ENCODE data around the gene TMBIM6. TPM values are rescaled to one million over a fixed set of nuclear protein-coding genes. Genes with fewer than 3 reads are reported as not detected.

TMBIM6 gene
- polyA plus RNA-seq, 2 of the 4 experiments (the other 2 are of a cell fraction), result 331 to 1,255 TPM

GRCh38 chr12:49702009-49702408 lies 39.3 kb upstream of the TMBIM6 start (continued):
- no peak for TF ChIP-seq PHF8 (IDR thresholded peaks at IDR 0.05; ENCODE audit: borderline replicate concordance, low read depth)

DNA sequence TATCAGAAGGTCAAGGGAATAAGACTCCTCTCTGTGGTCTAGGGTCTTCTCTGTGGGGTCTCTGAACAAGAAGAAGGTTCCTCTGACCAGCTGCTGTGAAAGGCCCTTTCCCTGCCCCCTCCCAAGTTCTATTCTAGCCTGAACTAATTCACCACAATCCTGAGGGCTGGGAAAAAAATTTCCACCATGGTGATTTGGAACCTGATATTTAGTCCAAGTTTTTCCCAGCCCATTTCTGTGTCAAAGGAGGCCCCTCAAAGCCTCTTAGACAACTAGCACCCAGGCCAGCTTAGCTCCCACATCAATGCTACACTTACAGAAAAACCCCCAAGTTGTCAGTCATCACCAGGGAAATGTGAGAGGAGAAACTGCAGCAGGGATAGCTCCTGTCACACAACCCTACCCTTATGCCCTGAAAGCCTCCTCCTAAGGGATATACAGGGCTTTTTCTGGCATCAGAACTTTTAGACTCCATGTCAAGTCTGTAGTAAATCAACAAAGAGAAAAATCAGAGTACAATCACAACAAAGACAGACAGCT lies 38.6 kb upstream of the TMBIM6 start:
- ATAC-seq (no peak), FAIRE-seq (no peak), DNase-seq (ENCODE audit: low read depth in 1 of 2, low spot score in 1 of 2) (no peak)
- POLR2A ChIA-PET, result no interaction called here
- H3K4me3 ChIP-seq, result no peak overlapping the region
- TF ChIP-seq POLR2AphosphoS2 (conservative IDR thresholded peaks at IDR 0.05; ENCODE audit: low read length) (no peak), KDM5A (IDR thresholded peaks at IDR 0.05) (no peak), HOXA7 (CRISPR knock-in tag; IDR thresholded peaks at IDR 0.05) (no peak), JUN (IDR thresholded peaks at IDR 0.05) (no peak), ZC3H11A (IDR thresholded peaks at IDR 0.05) (no peak), HOXB5 (CRISPR knock-in tag; IDR thresholded peaks at IDR 0.05) (no peak), BCL3 (IDR thresholded peaks at IDR 0.05) (no peak), EHF (CRISPR knock-in tag; IDR thresholded peaks at IDR 0.05) (no peak), JUNB (IDR thresholded peaks at IDR 0.05) (no peak), EP300 (IDR thresholded peaks at IDR 0.05) (no peak)
- CTCF ChIA-PET, result interaction anchor here (1.2 to 18.6 kb wide), 8 partner anchors 10 to 344 kb away, joined by 3 to 260 read pairs (median 6); partner anchors contain the start of gene TMBIM6
- H3K27ac ChIP-seq, result no peak overlapping the region
- H3K9me3 ChIP-seq, result peaks cover under 1% of the 10 kb centered on the region; the same call in 1 of the 3 replicates
- 0 out of 3 replicates have a peak, but pooled peaks cover 6% of the 10 kb centered on the region for H3K4me1 ChIP-seq
- no peak overlapping the region for H3K4me2 ChIP-seq

- ATAC-seq (no peak), DNase-seq (ENCODE audit: low read depth in 1 of 2, low spot score in 1 of 2) (no peak), FAIRE-seq (no peak)
- 80% methylated on average over 3 of the region's 3 CpGs for WGBS (ENCODE audit: missing lambda C conversion rate)
- Histone ChIP-seq H3K27ac (no peak overlapping the region), H3K4me3 (no peak overlapping the region), H3K4me2 (no peak overlapping the region), H3K4me1 (0 out of 3 replicates have a peak, but pooled peaks cover 5% of the 10 kb centered on the region), H3K9me3 (peaks cover 7% of the 10 kb centered on the region; the same call in 1 of the 3 replicates)
- TF ChIP-seq HDAC2 (IDR thresholded peaks at IDR 0.05), result no peak
- no peak for TF ChIP-seq RAD21 (conservative IDR thresholded peaks at IDR 0.05 in 1 of 2, IDR thresholded peaks at IDR 0.05 in 1 of 2)
- TF ChIP-seq FOSB (CRISPR knock-in tag; IDR thresholded peaks at IDR 0.05), result no peak
- no peak for TF ChIP-seq POLR2A (IDR thresholded peaks at IDR 0.05; ENCODE audit: low read length)
- no peak for TF ChIP-seq ATOH8 (CRISPR knock-in tag; IDR thresholded peaks at IDR 0.05; ENCODE audit: low read depth)
- POLR2A ChIA-PET, result interaction anchor here (0.9 kb wide), 1 partner anchor 125 kb away, joined by 3 read pairs; the partner anchor contains the start of gene NCKAP5L
- CTCF ChIA-PET, result interaction anchor here (0.7 to 18.6 kb wide), 13 partner anchors 8 to 345 kb away, joined by 3 to 260 read pairs (median 3); partner anchors contain the start of genes PRPF40B and TMBIM6
These were observed 37.7 kb upstream of the TMBIM6 start for GRCh38 chr12:49703647-49704137.

DNA sequence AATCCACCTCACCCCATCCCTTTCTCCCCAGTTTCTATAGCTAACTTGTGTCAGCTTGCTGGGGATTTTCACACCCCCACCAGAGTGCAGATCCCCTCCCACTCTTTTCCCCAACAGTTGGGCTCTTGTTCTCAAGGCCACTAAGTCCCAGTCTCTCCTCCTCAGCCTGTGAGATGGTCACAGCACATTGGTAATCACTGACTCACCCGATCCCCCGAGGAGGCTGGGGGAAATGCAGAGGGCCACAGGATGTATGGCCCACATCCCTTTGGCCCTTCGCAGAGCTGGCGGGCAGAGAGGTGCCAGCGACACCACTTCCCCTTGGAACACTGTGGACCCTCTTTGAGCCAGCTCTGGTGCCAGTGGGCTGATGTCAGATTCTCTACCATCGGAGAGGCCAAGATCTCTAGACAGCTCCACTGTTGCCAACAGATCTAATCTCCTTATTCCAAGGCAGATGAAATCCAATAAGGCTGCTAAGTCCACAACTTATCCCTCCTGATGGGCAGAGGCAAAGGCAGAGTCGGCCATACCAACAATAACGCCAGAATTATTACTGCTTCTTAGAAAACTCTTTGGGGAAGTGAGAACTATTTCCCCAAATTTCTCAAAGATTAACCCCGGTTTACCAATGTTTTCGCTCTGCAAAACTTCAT lies 35.8 kb upstream of the TMBIM6 start:
- H3K27ac ChIP-seq, result no peak overlapping the region
- H3K9me3 ChIP-seq, result peaks cover 7% of the 10 kb centered on the region; the same call in 1 of the 3 replicates
- FAIRE-seq, result no peak
- CTCF ChIA-PET, result interaction anchor here (0.6 to 18.6 kb wide), 6 partner anchors 9 to 97 kb away, joined by 3 to 260 read pairs (median 6); no protein-coding TSS in a partner anchor
- DNase-seq (ENCODE audit: low read depth in 1 of 2, low spot score in 1 of 2), result no peak
- H3K4me1 ChIP-seq, result 0 out of 3 replicates have a peak, but pooled peaks cover 3% of the 10 kb centered on the region
- no peak overlapping the region for H3K4me2 ChIP-seq
- no peak overlapping the region for H3K4me3 ChIP-seq
- ATAC-seq, result no peak
- 87% methylated on average over 10 of the region's 10 CpGs for whole genome bisulfite sequencing (ENCODE audit: missing lambda C conversion rate)
- POLR2A ChIA-PET, result interaction anchor here (0.9 kb wide), 1 partner anchor 35 kb away, joined by 4 read pairs; no protein-coding TSS in a partner anchor
- TF ChIP-seq, protein P1, sequence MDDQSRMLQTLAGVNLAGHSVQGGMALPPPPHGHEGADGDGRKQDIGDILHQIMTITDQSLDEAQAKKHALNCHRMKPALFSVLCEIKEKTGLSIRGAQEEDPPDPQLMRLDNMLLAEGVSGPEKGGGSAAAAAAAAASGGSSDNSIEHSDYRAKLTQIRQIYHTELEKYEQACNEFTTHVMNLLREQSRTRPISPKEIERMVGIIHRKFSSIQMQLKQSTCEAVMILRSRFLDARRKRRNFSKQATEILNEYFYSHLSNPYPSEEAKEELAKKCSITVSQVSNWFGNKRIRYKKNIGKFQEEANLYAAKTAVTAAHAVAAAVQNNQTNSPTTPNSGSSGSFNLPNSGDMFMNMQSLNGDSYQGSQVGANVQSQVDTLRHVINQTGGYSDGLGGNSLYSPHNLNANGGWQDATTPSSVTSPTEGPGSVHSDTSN (IDR thresholded peaks at IDR 0.05), result no peak
- TF ChIP-seq CHD4 (IDR thresholded peaks at IDR 0.05; ENCODE audit: borderline replicate concordance) (no peak), RAD21 (conservative IDR thresholded peaks at IDR 0.05 in 1 of 2, IDR thresholded peaks at IDR 0.05 in 1 of 2) (no peak), HOXB13 (CRISPR knock-in tag; IDR thresholded peaks at IDR 0.05; ENCODE audit: low read depth) (no peak), CHD2 (IDR thresholded peaks at IDR 0.05; ENCODE audit: low read length, partially characterized antibody) (no peak), RNF2 (IDR thresholded peaks at IDR 0.05; ENCODE audit: borderline replicate concordance, low read depth) (no peak), ELK1 (IDR thresholded peaks at IDR 0.05; ENCODE audit: low read depth, low read length) (no peak), FOXS1 (CRISPR knock-in tag; IDR thresholded peaks at IDR 0.05) (no peak), EHF (CRISPR knock-in tag; IDR thresholded peaks at IDR 0.05) (no peak), CBX2 (IDR thresholded peaks at IDR 0.05; ENCODE audit: borderline replicate concordance, low read depth) (no peak), POLR2AphosphoS2 (conservative IDR thresholded peaks at IDR 0.05; ENCODE audit: low read length) (no peak), MAZ (IDR thresholded peaks at IDR 0.05; ENCODE audit: borderline replicate concordance, low read depth, low read length) (no peak), MAX (IDR thresholded peaks at IDR 0.05) (no peak)

Data from A549 (cell line).